ENCODE data around the gene MAP3K2.

MAP3K2 gene

DNA sequence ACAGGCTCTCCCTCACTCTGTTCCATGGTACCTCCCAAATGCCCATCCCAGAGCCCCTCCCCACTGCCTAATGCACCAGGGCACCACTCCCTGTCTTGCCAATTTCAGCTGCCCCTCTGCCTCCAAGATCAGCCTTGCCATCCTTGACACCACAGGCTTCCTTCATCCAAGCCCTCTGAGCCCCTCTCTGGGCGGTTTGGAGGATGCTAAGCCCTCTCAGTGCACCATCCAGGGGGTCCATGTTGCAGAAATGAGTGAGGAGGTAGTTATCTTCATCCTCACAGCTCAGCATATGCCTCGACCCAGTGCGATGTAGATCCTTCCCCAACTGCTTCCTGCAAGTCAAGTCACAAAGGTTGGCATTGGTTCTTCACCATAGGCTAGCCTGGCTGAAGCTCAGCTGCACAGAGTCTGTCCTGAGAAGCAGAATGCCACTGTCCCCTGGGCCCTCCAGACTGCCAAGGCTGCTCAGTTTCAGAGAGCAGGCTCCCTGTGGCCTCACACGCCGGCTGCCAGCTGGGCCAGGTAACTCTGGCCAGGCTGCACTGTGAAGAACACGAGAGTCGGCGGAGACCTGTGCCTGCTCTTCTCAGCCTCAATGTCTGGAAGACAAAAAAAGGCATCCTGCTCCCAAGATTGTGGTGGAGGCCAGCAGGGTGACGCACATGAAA lies 9.9 kb upstream of the MAP3K2 start:
- Histone ChIP-seq H3K36me3 (ENCODE audit: insufficient read depth, low read length) (peaks cover 3% of the 10 kb centered on the region; the same call in 1 of the 2 replicates), H3K27ac (ENCODE audit: low read depth, low read length, poor library complexity, severe bottlenecking) (no peak overlapping the region), H3K4me1 (ENCODE audit: insufficient read depth, low read length, severe bottlenecking) (no peaks in the 10 kb centered on the region), H3F3A (ENCODE audit: insufficient read depth, low read length) (no peaks in the 10 kb centered on the region), H3K4me3 (ENCODE audit: low read depth, low read length, poor library complexity, severe bottlenecking) (no peak overlapping the region), H3K9me3 (ENCODE audit: low read length) (no peaks in the 10 kb centered on the region), H3K27me3 (ENCODE audit: insufficient read depth, low read length) (no peaks in the 10 kb centered on the region), H3K4me2 (ENCODE audit: low read length) (no peak overlapping the region), H3K9ac (ENCODE audit: low read length) (no peak overlapping the region), H4K20me1 (ENCODE audit: insufficient read depth, low read length) (no peaks in the 10 kb centered on the region), H2AFZ (ENCODE audit: low read length) (no peak overlapping the region), H3K9me2 (ENCODE audit: low read depth, low read length) (no peaks in the 10 kb centered on the region), H3K79me2 (ENCODE audit: insufficient read depth, low read length) (no peaks in the 10 kb centered on the region)
- no peak for TF ChIP-seq EZH2 (IDR thresholded peaks at IDR 0.05; ENCODE audit: borderline replicate concordance, low read length)
- TF ChIP-seq, protein P1, sequence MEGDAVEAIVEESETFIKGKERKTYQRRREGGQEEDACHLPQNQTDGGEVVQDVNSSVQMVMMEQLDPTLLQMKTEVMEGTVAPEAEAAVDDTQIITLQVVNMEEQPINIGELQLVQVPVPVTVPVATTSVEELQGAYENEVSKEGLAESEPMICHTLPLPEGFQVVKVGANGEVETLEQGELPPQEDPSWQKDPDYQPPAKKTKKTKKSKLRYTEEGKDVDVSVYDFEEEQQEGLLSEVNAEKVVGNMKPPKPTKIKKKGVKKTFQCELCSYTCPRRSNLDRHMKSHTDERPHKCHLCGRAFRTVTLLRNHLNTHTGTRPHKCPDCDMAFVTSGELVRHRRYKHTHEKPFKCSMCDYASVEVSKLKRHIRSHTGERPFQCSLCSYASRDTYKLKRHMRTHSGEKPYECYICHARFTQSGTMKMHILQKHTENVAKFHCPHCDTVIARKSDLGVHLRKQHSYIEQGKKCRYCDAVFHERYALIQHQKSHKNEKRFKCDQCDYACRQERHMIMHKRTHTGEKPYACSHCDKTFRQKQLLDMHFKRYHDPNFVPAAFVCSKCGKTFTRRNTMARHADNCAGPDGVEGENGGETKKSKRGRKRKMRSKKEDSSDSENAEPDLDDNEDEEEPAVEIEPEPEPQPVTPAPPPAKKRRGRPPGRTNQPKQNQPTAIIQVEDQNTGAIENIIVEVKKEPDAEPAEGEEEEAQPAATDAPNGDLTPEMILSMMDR (IDR thresholded peaks at IDR 0.05; ENCODE audit: low read length), result no peak

DNA sequence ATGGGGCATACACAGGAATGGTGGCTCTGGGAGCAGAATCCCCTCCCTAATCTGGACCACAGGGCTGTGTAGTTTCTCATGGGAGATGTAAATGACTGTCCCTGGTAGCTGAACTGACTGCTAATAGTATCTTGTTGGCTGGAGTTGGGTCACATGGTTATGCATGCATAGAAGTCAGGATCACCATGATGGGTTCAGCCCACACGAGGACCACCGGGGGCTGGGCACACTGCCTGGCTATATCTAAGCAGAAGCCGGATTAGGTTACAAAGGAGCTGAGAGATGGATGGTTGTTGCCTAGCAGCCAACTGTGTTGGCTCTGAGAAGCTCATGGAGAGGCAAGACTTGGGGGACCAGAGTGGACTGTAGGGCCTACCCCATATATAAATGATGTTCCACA lies 6.7 kb upstream of the MAP3K2 start:
- peaks cover 17% of the 10 kb centered on the region for H3K4me1 ChIP-seq (ENCODE audit: insufficient read depth, low read length, severe bottlenecking)
- no peaks in the 10 kb centered on the region for H3K9me2 ChIP-seq (ENCODE audit: low read depth, low read length)
- no peak overlapping the region for H3K4me3 ChIP-seq (ENCODE audit: low read depth, low read length, poor library complexity, severe bottlenecking)
- H3K9ac ChIP-seq (ENCODE audit: low read length), result no peak overlapping the region
- no peaks in the 10 kb centered on the region for H3K9me3 ChIP-seq (ENCODE audit: low read length)
- H3K36me3 ChIP-seq (ENCODE audit: insufficient read depth, low read length), result peaks cover 3% of the 10 kb centered on the region; the same call in 1 of the 2 replicates
- no peak overlapping the region for H3K27ac ChIP-seq (ENCODE audit: low read depth, low read length, poor library complexity, severe bottlenecking)
- H4K20me1 ChIP-seq (ENCODE audit: insufficient read depth, low read length), result no peaks in the 10 kb centered on the region
- H3K27me3 ChIP-seq (ENCODE audit: insufficient read depth, low read length), result no peaks in the 10 kb centered on the region
- TF ChIP-seq, protein P1 (IDR thresholded peaks at IDR 0.05; ENCODE audit: low read length), result no peak
- no peak for TF ChIP-seq EZH2 (IDR thresholded peaks at IDR 0.05; ENCODE audit: borderline replicate concordance, low read length)
- H3K4me2 ChIP-seq (ENCODE audit: low read length), result no peak overlapping the region
- no peaks in the 10 kb centered on the region for H3K79me2 ChIP-seq (ENCODE audit: insufficient read depth, low read length)
- H2AFZ ChIP-seq (ENCODE audit: low read length), result no peak overlapping the region
- no peaks in the 10 kb centered on the region; the same call in 1 of the 2 replicates for H3F3A ChIP-seq (ENCODE audit: insufficient read depth, low read length)

DNA sequence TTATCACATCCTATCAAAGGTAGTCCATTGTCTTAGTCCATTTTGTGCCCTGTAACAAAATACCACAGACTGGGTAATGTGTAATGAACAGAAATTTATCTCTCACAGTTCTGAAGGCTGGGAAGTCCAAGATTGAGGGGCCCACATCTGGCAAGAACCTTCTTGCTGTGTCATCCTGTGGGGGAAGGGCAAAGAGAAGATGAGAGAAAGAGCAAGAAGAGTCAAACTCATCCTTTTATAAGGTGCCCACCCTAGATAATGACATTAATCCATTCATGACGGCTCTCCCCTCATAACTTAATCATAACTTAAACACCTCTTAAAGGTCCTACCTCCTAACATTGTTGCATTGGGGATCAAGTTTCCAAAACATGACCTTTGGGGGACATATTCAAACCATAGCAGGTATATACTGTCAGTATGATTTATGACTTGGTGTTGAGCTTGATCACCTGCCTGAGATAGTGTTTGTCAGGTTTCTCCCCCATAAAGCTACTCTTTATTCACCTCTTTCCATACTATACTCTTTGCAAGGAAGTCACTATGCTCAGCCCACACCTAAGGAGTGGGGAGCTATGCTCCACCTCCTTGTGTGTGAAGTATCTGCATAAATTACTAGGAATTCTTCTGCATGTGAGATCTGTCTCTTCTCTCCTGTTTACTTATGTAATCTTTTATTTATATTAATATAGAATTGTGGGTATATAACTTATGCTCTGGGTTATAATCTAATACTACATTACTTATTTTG lies 5.2 kb upstream of the MAP3K2 start:
- no peaks in the 10 kb centered on the region for H3K79me2 ChIP-seq (ENCODE audit: insufficient read depth, low read length)
- H3K4me2 ChIP-seq (ENCODE audit: low read length), result no peak overlapping the region

More for the DNA sequence above, 5.2 kb upstream of the MAP3K2 start:
- Histone ChIP-seq H3K4me1 (ENCODE audit: insufficient read depth, low read length, severe bottlenecking) (peaks cover 32% of the 10 kb centered on the region), H4K20me1 (ENCODE audit: insufficient read depth, low read length) (no peaks in the 10 kb centered on the region), H3K9me3 (ENCODE audit: low read length) (no peaks in the 10 kb centered on the region), H3K4me3 (ENCODE audit: low read depth, low read length, poor library complexity, severe bottlenecking) (no peak overlapping the region), H2AFZ (ENCODE audit: low read length) (no peak overlapping the region), H3F3A (ENCODE audit: insufficient read depth, low read length) (no peaks in the 10 kb centered on the region; the same call in 1 of the 2 replicates), H3K27ac (ENCODE audit: low read depth, low read length, poor library complexity, severe bottlenecking) (no peak overlapping the region), H3K27me3 (ENCODE audit: insufficient read depth, low read length) (no peaks in the 10 kb centered on the region), H3K36me3 (ENCODE audit: insufficient read depth, low read length) (peaks cover 3% of the 10 kb centered on the region; the same call in 1 of the 2 replicates), H3K9me2 (ENCODE audit: low read depth, low read length) (no peaks in the 10 kb centered on the region), H3K9ac (ENCODE audit: low read length) (no peak overlapping the region)
- TF ChIP-seq, protein P1 (IDR thresholded peaks at IDR 0.05; ENCODE audit: low read length), result no peak
- no peak for TF ChIP-seq EZH2 (IDR thresholded peaks at IDR 0.05; ENCODE audit: borderline replicate concordance, low read length)

Measured in OCI-LY1 (cell line).